Measurements from ENCODE around the gene ZBTB5. TPM values are rescaled to one million over a fixed set of nuclear protein-coding genes. Genes with fewer than 3 reads are reported as not detected.

The ZBTB5 gene
- total and polyA plus RNA-seq, 2 of the 8 experiments (the other 6 are each of a cell fraction or from before 2014, with no cell fraction given): 13.3 to 14.5 TPM

GRCh38 chr9:37437621-37438020, 27.6 kb downstream of the ZBTB5 start:
- Histone ChIP-seq H4K91ac (replicated peaks; ENCODE audit: insufficient read length, low read length) (no peak overlapping the region), H3K9ac (replicated peaks in 1 of 4; ENCODE audit: extremely low read depth in 1 of 4, low read depth in 3 of 4, low read length in 3 of 4) (no peak overlapping the region), H3K56ac (replicated peaks; ENCODE audit: insufficient read length, low read depth, low read length) (no peak overlapping the region), H3K4me3 (ENCODE audit: extremely low read depth in 1 of 4, insufficient read depth in 2 of 4, low read depth in 3 of 4, low read length in 4 of 4) (no peak overlapping the region), H3K4ac (replicated peaks; ENCODE audit: insufficient read length, low read depth, low read length) (no peak overlapping the region), H2BK5ac (ENCODE audit: low read depth, low read length) (no peak overlapping the region), H2AK5ac (ENCODE audit: low read depth, low read length) (no peak overlapping the region), H3K23ac (ENCODE audit: insufficient read length) (no peak overlapping the region), H2BK15ac (ENCODE audit: low read length) (no peak overlapping the region), H2BK120ac (replicated peaks; ENCODE audit: low read depth, low read length) (no peak overlapping the region), H4K20me1 (replicated peaks in 1 of 2; ENCODE audit: control insufficient read depth in 1 of 2, insufficient read depth in 2 of 2, low read length in 2 of 2) (peaks cover 11 to 28% of the 10 kb centered on the region in 2 experiments), H3K14ac (ENCODE audit: insufficient read length) (no peak overlapping the region), H3K4me2 (ENCODE audit: insufficient read depth in 1 of 2, low read depth in 2 of 2, low read length in 2 of 2) (no peak overlapping the region), H3K79me1 (ENCODE audit: low read depth, low read length) (peaks cover 2% of the 10 kb centered on the region), H3K27ac (ENCODE audit: low read depth, low read length) (no peak overlapping the region), H2BK12ac (ENCODE audit: low read depth, low read length) (no peak overlapping the region), H2BK20ac (ENCODE audit: low read length) (no peak overlapping the region), H3K79me2 (ENCODE audit: control insufficient read depth in 1 of 2, insufficient read depth in 2 of 2, low read length in 2 of 2) (peaks cover 0 to 19% of the 10 kb centered on the region in 2 experiments; a peak in 2 of 4 replicates), H3K36me3 (ENCODE audit: control insufficient read depth in 2 of 4, insufficient read depth in 4 of 4, low read length in 3 of 4) (peaks cover 37 to 73% (median 56%) of the 10 kb centered on the region in 4 experiments), H2AFZ (ENCODE audit: low read length) (no peak overlapping the region), H3K4me1 (replicated peaks in 1 of 4; ENCODE audit: control insufficient read depth in 3 of 4, insufficient read depth in 4 of 4, low read length in 3 of 4) (peaks cover 3 to 15% (median 9%) of the 10 kb centered on the region in 4 experiments), H4K5ac (ENCODE audit: insufficient read length, low read depth, low read length) (no peak overlapping the region), H3K27me3 (replicated peaks in 1 of 4; ENCODE audit: control insufficient read depth in 3 of 4, extremely low read depth in 1 of 4, insufficient read depth in 3 of 4, low read length in 3 of 4) (no peaks in the 10 kb centered on the region), H4K8ac (ENCODE audit: extremely low read depth, insufficient read depth, low read length) (no peak overlapping the region), H3K18ac (ENCODE audit: extremely low read depth, low read length) (no peak overlapping the region), H3K9me3 (ENCODE audit: insufficient read depth in 2 of 2, low read depth in 1 of 2, low read length in 1 of 2) (no peaks in the 10 kb centered on the region), H3K23me2 (ENCODE audit: low read depth, low read length) (peaks cover 4% of the 10 kb centered on the region; the same call in 1 of the 2 replicates)
- DNase-seq (ENCODE audit: low read depth in 1 of 2, low spot score in 2 of 2): no peak
- ChIA-PET CTCF (ENCODE audit: partially characterized antibody) (interaction anchor here (0.5 kb wide), 1 partner anchor 112 kb away, joined by 3 read pairs; no protein-coding TSS in a partner anchor), POLR2A (ENCODE audit: partially characterized antibody) (interaction anchor here (1.0 to 3.2 kb wide), 5 partner anchors 9 to 22 kb away, joined by 3 to 14 read pairs (median 4); no protein-coding TSS in a partner anchor)
- TF ChIP-seq YY1 (IDR thresholded peaks at IDR 0.05; ENCODE audit: low read depth, low read length) (no peak), POLR2A (IDR thresholded peaks at IDR 0.05; ENCODE audit: control extremely low read depth in 1 of 2, low read depth in 2 of 2, low read length in 2 of 2) (no peak), KDM5A (IDR thresholded peaks at IDR 0.05; ENCODE audit: low read length) (no peak), PHF8 (conservative IDR thresholded peaks at IDR 0.05; ENCODE audit: low read depth, low read length) (no peak), SAP30 (IDR thresholded peaks at IDR 0.05; ENCODE audit: insufficient read depth, insufficient replicate concordance, low read length) (no peak), TAF7 (optimal IDR thresholded peaks at IDR 0.05; ENCODE audit: borderline replicate concordance, low read depth, low read length) (no peak), SIX5 (IDR thresholded peaks at IDR 0.05; ENCODE audit: low read depth, low read length) (no peak), JUND (IDR thresholded peaks at IDR 0.05; ENCODE audit: low read length) (no peak), SIN3A (conservative IDR thresholded peaks at IDR 0.05 in 1 of 2, IDR thresholded peaks at IDR 0.05 in 1 of 2; ENCODE audit: low read depth in 1 of 2, low read length in 2 of 2) (no peak), KDM4A (IDR thresholded peaks at IDR 0.05; ENCODE audit: low read depth, low read length, severe bottlenecking) (no peak), POLR2AphosphoS5 (IDR thresholded peaks at IDR 0.05; ENCODE audit: low read depth, low read length) (no peak), ZNF274 (IDR thresholded peaks at IDR 0.05; ENCODE audit: borderline replicate concordance, extremely low read depth, low read length) (no peak)
- WGBS, 2 experiments (ENCODE audit: extremely low coverage in 1 of 2, insufficient coverage in 1 of 2, insufficient read length in 1 of 2, insufficient replicate concordance in 2 of 2, low coverage in 1 of 2, low lambda C conversion rate in 2 of 2, missing lambda C conversion rate in 1 of 2): 92% methylated on average over 4 of the region's 4 CpGs; no CpG with 5 or more reads in 1 of the 2 experiments
- FAIRE-seq: no peak

Measured in H1 (cell line).